ENCODE data around the gene ADGRG2.

ADGRG2 gene

GRCh38 chrX:19121898-19122640 is at the start of gene ADGRG2:
ADGRG2 (minus strand) TSS chrX:19122468; CDS start chrX:19068834, 53,634 bp downstream.
- ChIA-PET CTCF (interaction anchor here (0.7 kb wide), 1 partner anchor 9 kb away, joined by 3 read pairs; no protein-coding TSS in a partner anchor), POLR2A (no interaction called here)
- peak; percentile 46 for DNase-seq (ENCODE audit: extremely low spot score)
- no peak for TF ChIP-seq HDGF (IDR thresholded peaks at IDR 0.05; ENCODE audit: borderline replicate concordance)
- TF ChIP-seq LEF1 (IDR thresholded peaks at IDR 0.05; ENCODE audit: borderline replicate concordance) = no peak
- no peak for TF ChIP-seq FOXK2 (IDR thresholded peaks at IDR 0.05)
- TF ChIP-seq PKNOX1 (IDR thresholded peaks at IDR 0.05) = no peak
- no peak for TF ChIP-seq BHLHE40 (IDR thresholded peaks at IDR 0.05; ENCODE audit: borderline replicate concordance)
- TF ChIP-seq TARDBP (IDR thresholded peaks at IDR 0.05) = no peak
- TF ChIP-seq CTBP1 (IDR thresholded peaks at IDR 0.05; ENCODE audit: borderline replicate concordance) = no peak
- no peak for TF ChIP-seq SUZ12 (IDR thresholded peaks at IDR 0.05)
- no peak for TF ChIP-seq ELF4 (IDR thresholded peaks at IDR 0.05)
- TF ChIP-seq NFRKB (IDR thresholded peaks at IDR 0.05) = no peak
- TF ChIP-seq ZNF384 (IDR thresholded peaks at IDR 0.05) = no peak
- no peak for TF ChIP-seq ARNT (IDR thresholded peaks at IDR 0.05)
- no peak for TF ChIP-seq FOXA1 (IDR thresholded peaks at IDR 0.05)
- TF ChIP-seq FOXM1 (IDR thresholded peaks at IDR 0.05; ENCODE audit: borderline replicate concordance) = no peak
- TF ChIP-seq L3MBTL2 (conservative IDR thresholded peaks at IDR 0.05) = no peak
- TF ChIP-seq SP1 (IDR thresholded peaks at IDR 0.05) = no peak

GRCh38 chrX:19168609-19169008 is 46.3 kb upstream of the ADGRG2 start:
- DNase-seq (ENCODE audit: extremely low spot score) = no peak
- CTCF ChIA-PET = no interaction called here
- POLR2A ChIA-PET = no interaction called here
- no peak for TF ChIP-seq FOXK2 (IDR thresholded peaks at IDR 0.05)
- TF ChIP-seq BHLHE40 (IDR thresholded peaks at IDR 0.05; ENCODE audit: borderline replicate concordance) = no peak
- TF ChIP-seq CTBP1 (IDR thresholded peaks at IDR 0.05; ENCODE audit: borderline replicate concordance) = no peak
- TF ChIP-seq HDGF (IDR thresholded peaks at IDR 0.05; ENCODE audit: borderline replicate concordance) = no peak

- CTCF ChIA-PET = no interaction called here
- DNase-seq (ENCODE audit: extremely low spot score) = no peak
- POLR2A ChIA-PET = no interaction called here
- TF ChIP-seq ELF4 (IDR thresholded peaks at IDR 0.05) = no peak
- TF ChIP-seq HDGF (IDR thresholded peaks at IDR 0.05; ENCODE audit: borderline replicate concordance) = no peak
- TF ChIP-seq CTBP1 (IDR thresholded peaks at IDR 0.05; ENCODE audit: borderline replicate concordance) = no peak
- no peak for TF ChIP-seq NFRKB (IDR thresholded peaks at IDR 0.05)
- TF ChIP-seq BHLHE40 (IDR thresholded peaks at IDR 0.05; ENCODE audit: borderline replicate concordance) = no peak
- TF ChIP-seq LEF1 (IDR thresholded peaks at IDR 0.05; ENCODE audit: borderline replicate concordance) = no peak
- no peak for TF ChIP-seq TARDBP (IDR thresholded peaks at IDR 0.05)
- TF ChIP-seq FOXA1 (IDR thresholded peaks at IDR 0.05) = no peak
- TF ChIP-seq ARNT (IDR thresholded peaks at IDR 0.05) = no peak
- TF ChIP-seq FOXK2 (IDR thresholded peaks at IDR 0.05) = no peak
- no peak for TF ChIP-seq SP1 (IDR thresholded peaks at IDR 0.05)
- TF ChIP-seq ZNF384 (IDR thresholded peaks at IDR 0.05) = no peak
- no peak for TF ChIP-seq SUZ12 (IDR thresholded peaks at IDR 0.05)
- TF ChIP-seq L3MBTL2 (conservative IDR thresholded peaks at IDR 0.05) = no peak
- TF ChIP-seq PKNOX1 (IDR thresholded peaks at IDR 0.05) = no peak
- TF ChIP-seq FOXM1 (IDR thresholded peaks at IDR 0.05; ENCODE audit: borderline replicate concordance) = no peak
These were observed 40.6 kb upstream of the ADGRG2 start for GRCh38 chrX:19162851-19163250.

- no peak for TF ChIP-seq FOXA1 (IDR thresholded peaks at IDR 0.05)
- TF ChIP-seq TARDBP (IDR thresholded peaks at IDR 0.05) = no peak
- TF ChIP-seq SP1 (IDR thresholded peaks at IDR 0.05) = no peak
- TF ChIP-seq L3MBTL2 (conservative IDR thresholded peaks at IDR 0.05) = no peak
- TF ChIP-seq ZNF384 (IDR thresholded peaks at IDR 0.05) = no peak
- TF ChIP-seq ELF4 (IDR thresholded peaks at IDR 0.05) = no peak
- no peak for TF ChIP-seq FOXK2 (IDR thresholded peaks at IDR 0.05)
- TF ChIP-seq ARNT (IDR thresholded peaks at IDR 0.05) = no peak
- peak; percentile 17 for DNase-seq (ENCODE audit: extremely low spot score)
- CTCF ChIA-PET = no interaction called here
- POLR2A ChIA-PET = no interaction called here
These were observed 33.9 kb upstream of the ADGRG2 start for GRCh38 chrX:19156186-19156585.

GRCh38 chrX:19152762-19153161 is 30.5 kb upstream of the ADGRG2 start:
- TF ChIP-seq ARNT (IDR thresholded peaks at IDR 0.05) (no peak), NFRKB (IDR thresholded peaks at IDR 0.05) (no peak), SP1 (IDR thresholded peaks at IDR 0.05) (no peak), FOXA1 (IDR thresholded peaks at IDR 0.05) (no peak), FOXM1 (IDR thresholded peaks at IDR 0.05; ENCODE audit: borderline replicate concordance) (no peak), TARDBP (IDR thresholded peaks at IDR 0.05) (no peak), BHLHE40 (IDR thresholded peaks at IDR 0.05; ENCODE audit: borderline replicate concordance) (no peak), CTBP1 (IDR thresholded peaks at IDR 0.05; ENCODE audit: borderline replicate concordance) (no peak), ZNF384 (IDR thresholded peaks at IDR 0.05) (no peak), LEF1 (IDR thresholded peaks at IDR 0.05; ENCODE audit: borderline replicate concordance) (no peak), SUZ12 (IDR thresholded peaks at IDR 0.05) (no peak), L3MBTL2 (conservative IDR thresholded peaks at IDR 0.05) (no peak), PKNOX1 (IDR thresholded peaks at IDR 0.05) (no peak), HDGF (IDR thresholded peaks at IDR 0.05; ENCODE audit: borderline replicate concordance) (no peak)
- CTCF ChIA-PET = interaction anchor here (0.5 kb wide), 1 partner anchor 23 kb away, joined by 4 read pairs; no protein-coding TSS in a partner anchor
- POLR2A ChIA-PET = no interaction called here
- DNase-seq (ENCODE audit: extremely low spot score) = no peak

GRCh38 chrX:19137067-19137466 is 14.8 kb upstream of the ADGRG2 start:
- no peak for DNase-seq (ENCODE audit: extremely low spot score)
- POLR2A ChIA-PET = no interaction called here
- TF ChIP-seq CTBP1 (IDR thresholded peaks at IDR 0.05; ENCODE audit: borderline replicate concordance) = no peak
- no peak for TF ChIP-seq LEF1 (IDR thresholded peaks at IDR 0.05; ENCODE audit: borderline replicate concordance)
- no peak for TF ChIP-seq ARNT (IDR thresholded peaks at IDR 0.05)
- TF ChIP-seq PKNOX1 (IDR thresholded peaks at IDR 0.05) = no peak
- no peak for TF ChIP-seq L3MBTL2 (conservative IDR thresholded peaks at IDR 0.05)
- TF ChIP-seq TARDBP (IDR thresholded peaks at IDR 0.05) = no peak
- CTCF ChIA-PET = no interaction called here
